Caco-2 (cell line): Measurements from ENCODE around the gene CACNG5. TPM values are rescaled to one million over a fixed set of nuclear protein-coding genes. Genes with fewer than 3 reads are reported as not detected.

Experiments used
- BruUV-seq: library from RNA; stranded (reverse); fragments of 400-500 nt; replicated peaks from 2 replicates; lab custom pipeline; 2021; lab: Mats Ljungman, UMichigan
- CTCF ChIA-PET: fragments of 300-600 bp; sonication (Branson Sonifier 250); formaldehyde crosslinking; loops from one replicate; lab custom pipeline; 2022; ENCODE audit warnings: antibody characterized with exemption; lab: Charles Lee
- POLR2A ChIA-PET: fragments of 300-600 bp; sonication (Branson Sonifier 250); formaldehyde crosslinking; loops from one replicate; lab custom pipeline; 2022; ENCODE audit warnings: antibody characterized with exemption; lab: Charles Lee
- DNase-seq, 2 experiments: peaks; one replicate each; pipeline versions ENCODE4 v3.0.0 to v3.0.0-alpha.2; 2020 to 2022
- H3K27me3 ChIP-seq: replicated peaks from 2 replicates; pipeline ENCODE4 v1.6.0; 2011; ENCODE audit warnings: low read length; ENCODE audit not compliant: control insufficient read depth, insufficient read depth
- H3K36me3 ChIP-seq: 2 replicates; pipeline ENCODE4 v1.5.1; 2011; ENCODE audit warnings: low read length; ENCODE audit not compliant: control insufficient read depth, insufficient read depth
- H3K4me1 ChIP-seq: fragments of 250-450 bp; sonication (Bioruptor Pico); 2 replicates; pipeline ENCODE4 v1.5.1; 2020; ENCODE audit warnings: mild to moderate bottlenecking
- H3K4me3 ChIP-seq: 2 replicates; pipeline ENCODE4 v1.5.1; 2011; ENCODE audit warnings: low read depth, mild to moderate bottlenecking, control low read depth, low read length
- H3K9me3 ChIP-seq: fragments of 250-450 bp; sonication (Bioruptor Pico); 2 replicates; pipeline ENCODE4 v1.5.1; 2020; ENCODE audit warnings: mild to moderate bottlenecking, moderate library complexity
- H3K27ac Mint-ChIP-seq: one replicate; pipeline ENCODE4 v1.8.0; 2022; ENCODE audit warnings: mixed read lengths; ENCODE audit not compliant: unreplicated experiment
- H3K27me3 Mint-ChIP-seq: one replicate; pipeline ENCODE4 v1.8.0; 2022; ENCODE audit warnings: mixed read lengths; ENCODE audit not compliant: insufficient read depth, unreplicated experiment
- H3K36me3 Mint-ChIP-seq: one replicate; pipeline ENCODE4 v1.8.0; 2022; ENCODE audit warnings: mild to moderate bottlenecking, mixed read lengths; ENCODE audit not compliant: insufficient read depth, unreplicated experiment
- H3K4me1 Mint-ChIP-seq: one replicate; pipeline ENCODE4 v1.8.0; 2022; ENCODE audit warnings: low read depth, mixed read lengths; ENCODE audit not compliant: unreplicated experiment
- H3K4me3 Mint-ChIP-seq: one replicate; pipeline ENCODE4 v1.8.0; 2022; ENCODE audit warnings: mild to moderate bottlenecking, moderate library complexity, mixed read lengths; ENCODE audit not compliant: unreplicated experiment
- H3K9me3 Mint-ChIP-seq: one replicate; pipeline ENCODE4 v1.8.0; 2022; ENCODE audit warnings: mixed read lengths; ENCODE audit not compliant: unreplicated experiment
- intact Hi-C: fragments of 100-400 bp; cut with micrococcal nuclease; formaldehyde crosslinking; loops from one replicate; pipeline ENCODE4 v1.10.0; 2022; ENCODE audit not compliant: unreplicated experiment
- total RNA-seq: library from RNA; stranded (reverse); gene quantifications from 2 replicates; pipeline ENCODE4 v1.2.3, GENCODE V29; 2022
- TF ChIP-seq, protein P1 (sequence below), 2 experiments: fragments of 200-600 bp in 1 of 2; IDR thresholded peaks; 1 replicate in 1 of 2; 2 replicates in 1 of 2; pipeline versions ENCODE4 v1.5.1 to v1.8.0; 2011 to 2022; ENCODE audit warnings: antibody characterized with exemption in 1 of 2, control low read depth in 1 of 2, inconsistent platforms in 1 of 2, low read depth in 1 of 2, low read length in 1 of 2, mild to moderate bottlenecking in 1 of 2, moderate library complexity in 1 of 2; ENCODE audit not compliant: insufficient read depth in 1 of 2, severe bottlenecking in 1 of 2, unreplicated experiment in 1 of 2

CACNG5 gene
- total RNA-seq, 1 experiment from 2014 or later = not detected

DNA sequence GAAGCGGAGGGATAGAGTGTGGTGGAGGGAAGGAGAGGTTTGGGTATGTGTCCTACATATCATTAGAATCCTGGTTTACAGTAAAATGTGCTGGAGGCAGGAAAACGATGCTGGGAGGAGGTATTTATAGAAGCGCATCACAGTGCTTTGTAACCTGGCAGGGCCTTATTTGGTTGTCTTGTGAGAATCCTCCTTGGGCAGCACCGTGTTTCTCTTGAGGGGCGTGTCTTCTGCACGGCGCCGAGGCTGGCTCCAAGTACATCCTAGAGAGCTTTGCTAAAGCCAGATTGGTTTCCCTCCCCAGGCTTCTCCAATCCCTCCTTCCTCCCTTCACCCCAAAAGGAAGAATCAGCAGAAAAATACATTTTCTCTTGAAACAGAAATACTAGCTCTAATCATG, 24.4 kb downstream of the CACNG5 start:
- H3K4me3 ChIP-seq = no peak overlapping the region
- Mint-ChIP-seq H3K27ac (no peak overlapping the region), H3K4me3 (no peak overlapping the region), H3K4me1 (no peaks in the 10 kb centered on the region), H3K36me3 (no peaks in the 10 kb centered on the region), H3K9me3 (peaks cover 8% of the 10 kb centered on the region), H3K27me3 (peaks cover 17% of the 10 kb centered on the region)
- no peak for DNase-seq
- no peaks in the 10 kb centered on the region for H3K4me1 ChIP-seq
- TF ChIP-seq, protein P1, sequence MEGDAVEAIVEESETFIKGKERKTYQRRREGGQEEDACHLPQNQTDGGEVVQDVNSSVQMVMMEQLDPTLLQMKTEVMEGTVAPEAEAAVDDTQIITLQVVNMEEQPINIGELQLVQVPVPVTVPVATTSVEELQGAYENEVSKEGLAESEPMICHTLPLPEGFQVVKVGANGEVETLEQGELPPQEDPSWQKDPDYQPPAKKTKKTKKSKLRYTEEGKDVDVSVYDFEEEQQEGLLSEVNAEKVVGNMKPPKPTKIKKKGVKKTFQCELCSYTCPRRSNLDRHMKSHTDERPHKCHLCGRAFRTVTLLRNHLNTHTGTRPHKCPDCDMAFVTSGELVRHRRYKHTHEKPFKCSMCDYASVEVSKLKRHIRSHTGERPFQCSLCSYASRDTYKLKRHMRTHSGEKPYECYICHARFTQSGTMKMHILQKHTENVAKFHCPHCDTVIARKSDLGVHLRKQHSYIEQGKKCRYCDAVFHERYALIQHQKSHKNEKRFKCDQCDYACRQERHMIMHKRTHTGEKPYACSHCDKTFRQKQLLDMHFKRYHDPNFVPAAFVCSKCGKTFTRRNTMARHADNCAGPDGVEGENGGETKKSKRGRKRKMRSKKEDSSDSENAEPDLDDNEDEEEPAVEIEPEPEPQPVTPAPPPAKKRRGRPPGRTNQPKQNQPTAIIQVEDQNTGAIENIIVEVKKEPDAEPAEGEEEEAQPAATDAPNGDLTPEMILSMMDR (IDR thresholded peaks at IDR 0.05; ENCODE audit: insufficient read depth in 1 of 2, low read depth in 1 of 2, low read length in 1 of 2, severe bottlenecking in 1 of 2, unreplicated experiment in 1 of 2) = no peak
- 0 out of 2 replicates have a peak, but pooled peaks cover 1% of the 10 kb centered on the region for H3K27me3 ChIP-seq
- H3K36me3 ChIP-seq = no peaks in the 10 kb centered on the region
- 0 out of 2 replicates have a peak, but pooled peaks cover under 1% of the 10 kb centered on the region for H3K9me3 ChIP-seq
- BruUV-seq = no TSS peak
- intact Hi-C loops = no loop called here
- ChIA-PET CTCF (no interaction called here), POLR2A (no interaction called here)

DNA sequence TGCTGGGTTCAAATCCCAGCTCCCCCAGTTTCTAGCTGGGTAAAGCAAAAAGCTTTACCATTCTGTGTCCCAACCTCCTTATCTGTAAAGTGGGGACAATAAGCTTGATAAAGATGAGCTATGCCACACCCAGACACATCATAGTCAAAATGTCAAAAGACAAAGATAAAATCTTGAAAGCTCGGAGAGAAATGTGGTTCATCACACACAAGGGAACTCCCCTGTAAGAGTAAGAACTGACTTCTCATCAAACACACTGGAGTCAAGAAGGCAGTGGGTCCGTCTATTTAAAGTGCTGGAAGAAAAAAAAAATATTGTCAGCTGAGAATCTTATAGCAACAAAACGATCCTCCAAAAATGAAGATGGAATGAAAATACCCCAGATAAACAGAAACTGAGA, 25.3 kb downstream of the CACNG5 start:
- no peak for DNase-seq
- Histone ChIP-seq H3K4me1 (no peaks in the 10 kb centered on the region), H3K27me3 (0 out of 2 replicates have a peak, but pooled peaks cover 1% of the 10 kb centered on the region), H3K4me3 (no peak overlapping the region), H3K36me3 (no peaks in the 10 kb centered on the region), H3K9me3 (0 out of 2 replicates have a peak, but pooled peaks cover 3% of the 10 kb centered on the region)
- ChIA-PET POLR2A (no interaction called here), CTCF (no interaction called here)
- TF ChIP-seq, protein P1 (IDR thresholded peaks at IDR 0.05; ENCODE audit: insufficient read depth in 1 of 2, low read depth in 1 of 2, low read length in 1 of 2, severe bottlenecking in 1 of 2, unreplicated experiment in 1 of 2) = no peak
- no peak overlapping the region for H3K4me3 Mint-ChIP-seq
- no peaks in the 10 kb centered on the region for H3K4me1 Mint-ChIP-seq
- H3K27ac Mint-ChIP-seq = no peak overlapping the region
- H3K9me3 Mint-ChIP-seq = no peaks in the 10 kb centered on the region
- no TSS peak for BruUV-seq
- peaks cover 17% of the 10 kb centered on the region for H3K27me3 Mint-ChIP-seq
- intact Hi-C loops = no loop called here
- H3K36me3 Mint-ChIP-seq = no peaks in the 10 kb centered on the region

DNA sequence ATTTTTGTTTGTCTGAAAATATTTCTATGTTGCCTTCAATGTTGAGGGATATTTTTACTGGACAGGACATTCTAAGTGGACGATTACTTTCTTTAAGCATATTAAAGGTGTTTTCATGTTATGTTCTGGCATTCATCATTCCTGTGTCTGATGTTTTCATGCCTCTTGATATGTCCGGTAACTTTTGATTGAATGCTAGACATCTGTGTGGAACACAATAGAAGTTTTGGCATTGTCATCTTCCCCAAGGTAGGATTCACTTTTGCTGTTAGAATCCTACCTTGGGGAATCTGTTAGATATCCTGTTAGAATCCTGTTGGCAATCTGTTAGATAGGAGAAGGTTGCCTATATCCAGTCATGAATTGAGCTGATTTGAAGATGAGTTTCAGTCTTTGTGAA, 28.9 kb downstream of the CACNG5 start:
- POLR2A ChIA-PET = no interaction called here
- Mint-ChIP-seq H3K4me1 (no peaks in the 10 kb centered on the region), H3K36me3 (peaks cover 6% of the 10 kb centered on the region), H3K27me3 (peaks cover 23% of the 10 kb centered on the region), H3K9me3 (peaks cover 8% of the 10 kb centered on the region), H3K4me3 (no peak overlapping the region), H3K27ac (no peak overlapping the region)
- H3K27me3 ChIP-seq = 0 out of 2 replicates have a peak, but pooled peaks cover 1% of the 10 kb centered on the region
- 0 out of 2 replicates have a peak, but pooled peaks cover 3% of the 10 kb centered on the region for H3K9me3 ChIP-seq
- intact Hi-C loops = no loop called here
- DNase-seq = no peak
- CTCF ChIA-PET = no interaction called here
- no peaks in the 10 kb centered on the region for H3K4me1 ChIP-seq
- H3K36me3 ChIP-seq = no peaks in the 10 kb centered on the region
- TF ChIP-seq, protein P1 (IDR thresholded peaks at IDR 0.05; ENCODE audit: insufficient read depth in 1 of 2, low read depth in 1 of 2, low read length in 1 of 2, severe bottlenecking in 1 of 2, unreplicated experiment in 1 of 2) = no peak
- H3K4me3 ChIP-seq = no peak overlapping the region
- BruUV-seq = no TSS peak
